Immature natural killer cell (primary cell): ENCODE results near the gene BIRC2. TPM values are rescaled to one million over a fixed set of nuclear protein-coding genes. Genes with fewer than 3 reads are reported as not detected.
"Not testable (repeated sequence)": the region's sequence is repeated elsewhere in the genome, so short reads cannot be mapped to it uniquely, and the experiment has no call there.

Experiments
- DNase-seq, 3 donors: peaks; one replicate each; pipeline ENCODE4 v3.0.0; 2022; ENCODE audit warnings: mixed read lengths in 1 of 3
- H3K27ac Mint-ChIP-seq, 6 donors: one replicate each; pipeline ENCODE4 v1.8.0; 2020; ENCODE audit warnings: mixed read lengths in 6 of 6, mild to moderate bottlenecking in 5 of 6, inconsistent platforms in 4 of 6, moderate library complexity in 3 of 6
- H3K27me3 Mint-ChIP-seq, 3 donors: one replicate each; pipeline ENCODE4 v1.8.0; 2020 to 2021; ENCODE audit warnings: low read depth in 3 of 3, mild to moderate bottlenecking in 3 of 3, mixed read lengths in 3 of 3, moderate library complexity in 3 of 3, inconsistent platforms in 1 of 3
- H3K36me3 Mint-ChIP-seq, 3 donors: one replicate each; pipeline ENCODE4 v1.8.0; 2020; ENCODE audit warnings: mixed read lengths in 3 of 3, inconsistent platforms in 2 of 3, mild to moderate bottlenecking in 2 of 3
- H3K4me1 Mint-ChIP-seq, 2 donors: one replicate each; pipeline ENCODE4 v1.8.0; 2020; ENCODE audit warnings: inconsistent platforms in 2 of 2, mild to moderate bottlenecking in 2 of 2, mixed read lengths in 2 of 2, moderate library complexity in 1 of 2
- H3K4me3 Mint-ChIP-seq, 5 donors: one replicate each; pipeline ENCODE4 v1.8.0; 2020; ENCODE audit warnings: mild to moderate bottlenecking in 5 of 5, mixed read lengths in 5 of 5, inconsistent platforms in 3 of 5, moderate library complexity in 3 of 5
- H3K9me3 Mint-ChIP-seq, 6 donors: one replicate each; pipeline ENCODE4 v1.8.0; 2020; ENCODE audit warnings: mild to moderate bottlenecking in 6 of 6, mixed read lengths in 6 of 6, inconsistent platforms in 4 of 6, moderate library complexity in 3 of 6
- polyA plus RNA-seq, 3 donors: library from polyadenylated mRNA; unstranded; fragments of 300-500 nt; fragmentation: Illumina TruSeq; gene quantifications; one replicate each; pipeline ENCODE4 v1.2.3, GENCODE V29; 2021

BIRC2 gene
- polyA plus RNA-seq = 10 to 100 TPM; 30.8 to 44.5 (median 35.4) TPM

DNA sequence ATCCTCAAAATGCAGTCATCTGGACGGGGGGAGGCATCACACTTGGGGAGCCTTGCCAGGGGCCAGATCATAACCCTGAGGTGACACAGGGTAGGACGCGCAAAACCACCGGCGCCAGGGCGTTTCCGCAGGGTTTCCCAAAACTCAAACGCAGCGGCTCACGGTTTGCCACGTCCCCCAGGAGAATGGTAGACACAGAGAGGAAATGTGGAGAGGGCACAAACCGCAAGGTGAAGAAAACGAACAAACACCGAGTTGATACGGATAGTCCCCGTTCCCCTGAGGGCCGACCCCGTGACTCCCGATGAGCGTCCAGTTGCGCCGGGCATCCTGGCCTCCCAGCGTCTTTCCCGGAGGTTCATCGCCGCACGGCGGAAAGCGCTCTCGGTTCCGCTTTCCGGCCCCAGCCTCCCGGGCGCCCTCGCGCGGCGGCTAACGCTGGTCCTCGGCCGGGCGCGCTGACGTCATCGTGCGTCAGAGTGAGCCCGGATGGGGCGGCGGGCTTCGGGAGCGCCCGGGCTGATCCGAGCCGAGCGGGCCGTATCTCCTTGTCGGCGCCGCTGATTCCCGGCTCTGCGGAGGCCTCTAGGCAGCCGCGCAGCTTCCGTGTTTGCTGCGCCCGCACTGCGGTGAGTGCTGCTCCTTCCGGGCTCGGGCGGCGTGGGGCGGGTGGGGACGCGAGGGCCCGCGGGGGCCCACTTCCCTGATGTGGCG, at the start of gene BIRC2:
BIRC2 (plus strand) TSS at position 467 of the 714 bp plus-strand sequence. CDS start 2,641 bp downstream, outside the sequence.
- peak; percentile 93 to 94 (median 94) for DNase-seq
- H3K4me1 Mint-ChIP-seq = peaks cover 36 to 48% of the 10 kb centered on the region in 2 donors

DNA sequence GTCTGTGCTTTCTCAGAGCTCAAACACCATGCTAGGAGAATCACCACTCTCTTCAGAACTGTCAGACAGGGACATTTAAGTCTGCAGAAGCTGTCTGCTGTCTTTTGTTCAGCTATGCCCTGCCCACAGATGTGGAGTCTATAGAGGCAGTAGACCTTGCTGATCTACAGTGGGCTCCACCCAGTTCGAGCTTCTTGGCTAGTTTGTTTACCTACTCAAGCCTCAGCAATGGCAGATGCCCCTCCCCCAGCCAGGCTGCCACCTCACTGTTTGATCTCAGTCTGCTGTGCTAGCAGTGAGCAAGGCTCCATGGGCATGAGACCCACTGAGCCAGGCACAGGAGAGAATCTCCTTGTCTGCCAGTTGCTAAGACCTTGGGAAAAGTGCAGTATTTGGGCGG, 46.2 kb upstream of the BIRC2 start:
- H3K27me3 Mint-ChIP-seq, H3K27ac Mint-ChIP-seq, DNase-seq, H3K4me3 Mint-ChIP-seq: not testable (repeated sequence)
- Mint-ChIP-seq H3K9me3 (peaks cover 0 to 11% (median 5%) of the 10 kb centered on the region in 6 donors), H3K4me1 (peaks cover 6 to 19% of the 10 kb centered on the region in 2 donors), H3K36me3 (peaks cover 0 to 11% (median 8%) of the 10 kb centered on the region in 3 donors)

More for the DNA sequence above, at the start of gene BIRC2:
- peak within 1 kb of the TSS; percentile 95 to 100 (median 99) for H3K4me3 Mint-ChIP-seq
- no peaks in the 10 kb centered on the region for H3K9me3 Mint-ChIP-seq
- peaks cover 8 to 24% (median 18%) of the 10 kb centered on the region in 3 donors for H3K27me3 Mint-ChIP-seq
- peaks cover 0 to 15% (median 4%) of the 10 kb centered on the region in 3 donors for H3K36me3 Mint-ChIP-seq
- peak within 1 kb of the TSS; percentile 96 to 100 (median 100) for H3K27ac Mint-ChIP-seq

DNA sequence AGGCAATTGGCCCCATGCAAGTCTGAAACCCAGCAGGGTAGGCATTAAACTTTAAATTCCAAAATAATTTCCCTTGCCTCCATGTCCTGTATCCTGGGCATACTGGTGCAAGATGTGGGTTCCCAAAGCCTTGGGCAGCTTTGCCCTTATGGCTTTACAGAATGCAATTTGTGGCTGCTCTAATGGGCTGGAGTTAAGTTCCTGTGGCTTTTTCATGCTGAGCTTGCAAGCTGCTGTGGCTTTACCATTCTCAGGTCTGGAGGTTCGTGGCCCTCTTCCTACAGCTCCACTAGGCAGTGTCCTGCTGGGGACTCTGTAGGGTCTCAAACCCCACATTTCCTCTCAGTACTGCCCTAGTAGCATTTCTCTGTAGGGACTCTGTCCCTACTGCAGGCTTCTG, 44.8 kb upstream of the BIRC2 start:
- H3K36me3 Mint-ChIP-seq = peaks cover 0 to 11% (median 8%) of the 10 kb centered on the region in 3 donors
- H3K4me1 Mint-ChIP-seq = peaks cover 20 to 33% of the 10 kb centered on the region in 2 donors
- peaks cover 0 to 11% (median 5%) of the 10 kb centered on the region in 6 donors for H3K9me3 Mint-ChIP-seq
- no peak overlapping the region for H3K27ac Mint-ChIP-seq
- H3K4me3 Mint-ChIP-seq = no peak overlapping the region
- no peak for DNase-seq
- peaks cover 0 to 6% (median 5%) of the 10 kb centered on the region in 3 donors for H3K27me3 Mint-ChIP-seq

DNA sequence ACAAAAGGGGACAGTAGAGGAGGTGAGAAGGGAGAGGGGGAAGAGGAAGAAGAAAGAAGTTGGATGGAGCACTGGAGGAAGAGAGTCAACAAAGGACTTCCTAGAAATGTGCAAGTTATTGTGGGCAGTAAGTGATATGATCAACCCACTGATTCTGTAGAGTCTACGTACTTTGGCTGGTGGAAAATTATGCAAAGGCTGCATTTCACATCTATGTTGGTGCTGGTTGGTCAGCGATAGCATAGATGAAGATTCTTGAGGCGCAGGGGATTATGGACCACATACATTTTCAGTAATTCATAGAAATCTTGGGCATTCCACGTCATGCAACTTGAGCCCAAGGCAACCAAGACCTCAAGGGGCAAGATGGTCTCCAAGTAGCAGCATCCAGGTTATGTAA, 42.3 kb upstream of the BIRC2 start:
- Mint-ChIP-seq H3K36me3 (peaks cover 0 to 11% (median 8%) of the 10 kb centered on the region in 3 donors), H3K27me3 (peaks cover 0 to 5% (median 5%) of the 10 kb centered on the region in 3 donors), H3K4me3 (no peak overlapping the region), H3K4me1 (peaks cover 22 to 36% of the 10 kb centered on the region in 2 donors), H3K27ac (peak overlapping the region in 1 of 6 donors; percentile 49), H3K9me3 (peaks cover 0 to 11% (median 5%) of the 10 kb centered on the region in 6 donors)
- no peak for DNase-seq

GRCh38 chr11:102305352-102306047, 41.5 kb upstream of the BIRC2 start:
- Mint-ChIP-seq H3K27ac (peak overlapping the region in 1 of 6 donors; percentile 21), H3K36me3 (peaks cover 0 to 11% (median 8%) of the 10 kb centered on the region in 3 donors), H3K4me1 (peaks cover 22 to 36% of the 10 kb centered on the region in 2 donors), H3K27me3 (peaks cover 0 to 5% (median 5%) of the 10 kb centered on the region in 3 donors), H3K4me3 (peak overlapping the region in 1 of 5 donors; percentile 14), H3K9me3 (peaks cover 0 to 11% (median 5%) of the 10 kb centered on the region in 6 donors)
- no peak for DNase-seq

- H3K9me3 Mint-ChIP-seq = peaks cover 0 to 11% (median 5%) of the 10 kb centered on the region in 6 donors
- H3K4me1 Mint-ChIP-seq = peaks cover 22 to 36% of the 10 kb centered on the region in 2 donors
- H3K4me3 Mint-ChIP-seq = peak overlapping the region in 4 of 5 donors; percentile 10 to 31 (median 12)
- H3K36me3 Mint-ChIP-seq = peaks cover 0 to 11% (median 8%) of the 10 kb centered on the region in 3 donors
- peak overlapping the region in 4 of 6 donors; percentile 4 to 60 (median 28) for H3K27ac Mint-ChIP-seq
- H3K27me3 Mint-ChIP-seq = peaks cover 0 to 5% (median 5%) of the 10 kb centered on the region in 3 donors
- DNase-seq = no peak
These were observed 40.9 kb upstream of the BIRC2 start for GRCh38 chr11:102306048-102306597.

- Mint-ChIP-seq H3K27ac (peak overlapping the region; percentile 12 to 77 (median 38)), H3K4me1 (peaks cover 23 to 36% of the 10 kb centered on the region in 2 donors), H3K27me3 (peaks cover 0 to 5% (median 3%) of the 10 kb centered on the region in 3 donors), H3K4me3 (peak overlapping the region in 4 of 5 donors; percentile 5 to 31 (median 10)), H3K36me3 (peaks cover 0 to 4% (median 4%) of the 10 kb centered on the region in 3 donors), H3K9me3 (peaks cover 0 to 11% (median 4%) of the 10 kb centered on the region in 6 donors)
- peak in 1 of 3 donors; percentile 11 for DNase-seq
These were observed 39.9 kb upstream of the BIRC2 start for GRCh38 chr11:102306817-102307726.

DNA sequence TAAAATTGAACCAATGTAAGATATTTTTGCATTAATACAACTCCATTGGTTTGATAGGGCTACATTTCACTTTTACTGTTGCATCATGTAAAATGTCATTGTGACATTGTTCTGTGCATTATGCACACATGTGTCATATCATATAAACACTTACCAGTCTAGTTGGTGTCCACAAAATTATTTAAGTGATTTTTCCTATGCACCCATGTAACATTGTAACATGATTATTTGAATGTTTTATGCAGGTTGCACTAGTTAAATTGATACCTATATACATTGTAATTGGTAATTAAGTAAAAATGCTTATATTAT, 39.3 kb upstream of the BIRC2 start:
- H3K9me3 Mint-ChIP-seq = peaks cover 0 to 11% (median 4%) of the 10 kb centered on the region in 6 donors
- H3K27me3 Mint-ChIP-seq = peaks cover 0 to 5% (median 3%) of the 10 kb centered on the region in 3 donors
- H3K36me3 Mint-ChIP-seq = peaks cover 0 to 4% (median 4%) of the 10 kb centered on the region in 3 donors
- H3K4me1 Mint-ChIP-seq = peaks cover 27 to 43% of the 10 kb centered on the region in 2 donors
- H3K4me3 Mint-ChIP-seq = no peak overlapping the region
- H3K27ac Mint-ChIP-seq = no peak overlapping the region
- DNase-seq = no peak

GRCh38 chr11:102309621-102310541, 37.1 kb upstream of the BIRC2 start:
- Mint-ChIP-seq H3K4me1 (peaks cover 36 to 47% of the 10 kb centered on the region in 2 donors), H3K9me3 (no peaks in the 10 kb centered on the region)

DNA sequence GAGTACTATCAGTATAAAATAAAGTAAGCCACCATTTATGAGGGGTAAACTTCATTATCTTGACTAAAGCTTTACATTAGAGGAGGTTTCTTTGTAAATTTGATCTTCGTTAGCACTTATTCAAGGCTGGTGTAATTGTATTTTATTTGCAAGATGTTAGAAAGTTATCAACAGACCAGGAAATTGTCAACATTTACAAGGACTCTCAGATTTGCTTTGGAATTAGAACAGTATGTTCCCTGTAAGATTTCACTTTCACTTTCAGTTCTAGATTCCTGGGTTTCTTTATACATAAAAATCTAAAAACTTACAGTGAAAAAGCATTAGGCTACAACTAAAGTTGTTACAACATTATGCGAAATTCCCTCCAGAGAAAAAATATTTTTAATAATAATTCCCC, 34.3 kb upstream of the BIRC2 start:
- peak in 1 of 3 donors; percentile 17 for DNase-seq
- peaks cover 35 to 47% of the 10 kb centered on the region in 2 donors for H3K4me1 Mint-ChIP-seq

More at GRCh38 chr11:102309621-102310541, 37.1 kb upstream of the BIRC2 start:
- Mint-ChIP-seq H3K27ac (peak overlapping the region in 1 of 6 donors; percentile 70), H3K27me3 (peaks cover 0 to 3% (median 0%) of the 10 kb centered on the region in 3 donors), H3K4me3 (no peak overlapping the region), H3K36me3 (no peaks in the 10 kb centered on the region)
- DNase-seq = no peak

GRCh38 chr11:102313238-102313940, 33.6 kb upstream of the BIRC2 start:
- H3K27me3 Mint-ChIP-seq = peaks cover 7 to 16% (median 11%) of the 10 kb centered on the region in 3 donors
- DNase-seq = peak in 2 of 3 donors; percentile 22 to 28
- peak overlapping the region; percentile 76 to 92 (median 87) for H3K27ac Mint-ChIP-seq
- no peaks in the 10 kb centered on the region for H3K36me3 Mint-ChIP-seq
- H3K9me3 Mint-ChIP-seq = no peaks in the 10 kb centered on the region
- H3K4me3 Mint-ChIP-seq = peak overlapping the region in 2 of 5 donors; percentile 6 to 75
- peaks cover 40 to 54% of the 10 kb centered on the region in 2 donors for H3K4me1 Mint-ChIP-seq

More for the DNA sequence above, 34.3 kb upstream of the BIRC2 start:
- peak overlapping the region; percentile 76 to 92 (median 87) for H3K27ac Mint-ChIP-seq
- peak overlapping the region in 4 of 5 donors; percentile 19 to 75 (median 64) for H3K4me3 Mint-ChIP-seq
- H3K9me3 Mint-ChIP-seq = no peaks in the 10 kb centered on the region
- H3K27me3 Mint-ChIP-seq = peaks cover 6 to 14% (median 9%) of the 10 kb centered on the region in 3 donors
- H3K36me3 Mint-ChIP-seq = no peaks in the 10 kb centered on the region
